Pulmonary artery endothelial cell (primary cell): ENCODE data around the gene PCDHA2. TPM values are rescaled to one million over a fixed set of nuclear protein-coding genes. Genes with fewer than 3 reads are reported as not detected.
"Not testable (repeated sequence)": the region's sequence is repeated elsewhere in the genome, so short reads cannot be mapped to it uniquely, and the experiment has no call there.

Experiments used
- DNase-seq: peaks from one replicate; pipeline ENCODE4 v3.0.0-alpha.2; 2011; ENCODE audit warnings: low read depth, low spot score
- total RNA-seq: library from RNA; depleted of rRNA; stranded (reverse); fragments of >200 nt; gene quantifications from 2 replicates; pipeline ENCODE4 v1.2.3, GENCODE V29; 2014

PCDHA2 gene
- total RNA-seq: 0.07 and 0.21 TPM in 2 replicates

- no peak for DNase-seq
Observed at GRCh38 chr5:140794595-140795258, at the start of gene PCDHA2. PCDHA2 (plus strand) TSS chr5:140794852.

GRCh38 chr5:140753561-140753960 lies 41.1 kb upstream of the PCDHA2 start:
- DNase-seq: no peak

- DNase-seq: no peak
Observed at GRCh38 chr5:140764177-140764973, 30.3 kb upstream of the PCDHA2 start.

GRCh38 chr5:140767444-140767843 lies 27.2 kb upstream of the PCDHA2 start:
- no peak for DNase-seq

GRCh38 chr5:140780512-140780911 lies 14.1 kb upstream of the PCDHA2 start:
- DNase-seq: no peak

- no peak for DNase-seq
Observed at GRCh38 chr5:140785905-140786686, 8.6 kb upstream of the PCDHA2 start, which contains the start of gene PCDHA1. PCDHA1 (plus strand) TSS chr5:140786140.

- not testable (repeated sequence) for DNase-seq
Observed at GRCh38 chr5:140787422-140787821, 7.2 kb upstream of the PCDHA2 start.

GRCh38 chr5:140787849-140788504 lies 6.7 kb upstream of the PCDHA2 start:
- DNase-seq: not testable (repeated sequence)

GRCh38 chr5:140791089-140791488 lies 3.6 kb upstream of the PCDHA2 start:
- no peak for DNase-seq

- no peak for DNase-seq
Observed at GRCh38 chr5:140795259-140795641, 598 bp downstream of the PCDHA2 start.

GRCh38 chr5:140796072-140796717 lies 1.5 kb downstream of the PCDHA2 start:
- DNase-seq: not testable (repeated sequence)

GRCh38 chr5:140796718-140797095 lies 2.1 kb downstream of the PCDHA2 start:
- no peak for DNase-seq

GRCh38 chr5:140800816-140801493 lies 6.3 kb downstream of the PCDHA2 start, which contains the start of gene PCDHA3:
PCDHA3 (plus strand) TSS chr5:140801057.
- DNase-seq: no peak

- DNase-seq: no peak
Observed at GRCh38 chr5:140801494-140801841, 6.8 kb downstream of the PCDHA2 start.

GRCh38 chr5:140802381-140802780 lies 7.7 kb downstream of the PCDHA2 start:
- DNase-seq: not testable (repeated sequence)

GRCh38 chr5:140802781-140803271 lies 8.2 kb downstream of the PCDHA2 start:
- DNase-seq: no peak

GRCh38 chr5:140806834-140807775 lies 12.5 kb downstream of the PCDHA2 start, which contains the start of gene PCDHA4:
PCDHA4 (plus strand) TSS chr5:140807068.
- no peak for DNase-seq

GRCh38 chr5:140808241-140808888 lies 13.7 kb downstream of the PCDHA2 start:
- DNase-seq: not testable (repeated sequence)
